Breast epithelium (tissue), 3 donors: ENCODE measurements around the gene TTC28.

Experiments
- POLR2A ChIP-seq: fragments of 450-650 bp; IDR thresholded peaks from one replicate; pipeline ENCODE4 v1.6.1; 2016; ENCODE audit warnings: antibody characterized with exemption, mild to moderate bottlenecking, moderate library complexity
- TF ChIP-seq, protein P1 (sequence below), 3 donors: fragments of 450-650 bp; IDR thresholded peaks; one replicate each; pipeline ENCODE4 v1.5.1; 2016 to 2017; ENCODE audit warnings: antibody characterized with exemption in 3 of 3, mild to moderate bottlenecking in 3 of 3, moderate library complexity in 3 of 3

DNA sequence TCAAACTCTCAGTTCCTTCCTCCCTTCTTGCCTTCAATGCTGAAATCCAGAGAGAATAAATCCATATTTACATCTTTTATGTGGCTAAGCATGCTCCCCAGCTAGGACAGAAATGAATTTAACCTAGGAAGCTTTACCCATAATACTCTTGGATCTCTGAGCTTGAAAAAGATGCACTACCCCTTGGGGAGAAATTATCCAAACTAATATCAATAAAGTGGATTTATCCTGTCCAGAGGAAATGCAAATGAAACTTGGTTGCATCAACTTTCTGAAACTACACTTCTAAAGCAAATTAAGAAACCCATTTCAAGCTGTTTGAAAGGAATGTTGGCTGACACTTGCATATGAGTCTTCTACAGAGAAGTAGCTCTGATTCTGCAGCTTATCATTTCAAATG is 347.9 kb downstream of the TTC28 start:
- TF ChIP-seq, protein P1, sequence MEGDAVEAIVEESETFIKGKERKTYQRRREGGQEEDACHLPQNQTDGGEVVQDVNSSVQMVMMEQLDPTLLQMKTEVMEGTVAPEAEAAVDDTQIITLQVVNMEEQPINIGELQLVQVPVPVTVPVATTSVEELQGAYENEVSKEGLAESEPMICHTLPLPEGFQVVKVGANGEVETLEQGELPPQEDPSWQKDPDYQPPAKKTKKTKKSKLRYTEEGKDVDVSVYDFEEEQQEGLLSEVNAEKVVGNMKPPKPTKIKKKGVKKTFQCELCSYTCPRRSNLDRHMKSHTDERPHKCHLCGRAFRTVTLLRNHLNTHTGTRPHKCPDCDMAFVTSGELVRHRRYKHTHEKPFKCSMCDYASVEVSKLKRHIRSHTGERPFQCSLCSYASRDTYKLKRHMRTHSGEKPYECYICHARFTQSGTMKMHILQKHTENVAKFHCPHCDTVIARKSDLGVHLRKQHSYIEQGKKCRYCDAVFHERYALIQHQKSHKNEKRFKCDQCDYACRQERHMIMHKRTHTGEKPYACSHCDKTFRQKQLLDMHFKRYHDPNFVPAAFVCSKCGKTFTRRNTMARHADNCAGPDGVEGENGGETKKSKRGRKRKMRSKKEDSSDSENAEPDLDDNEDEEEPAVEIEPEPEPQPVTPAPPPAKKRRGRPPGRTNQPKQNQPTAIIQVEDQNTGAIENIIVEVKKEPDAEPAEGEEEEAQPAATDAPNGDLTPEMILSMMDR (IDR thresholded peaks at IDR 0.05): no peak
- no peak for TF ChIP-seq POLR2A
